Keratinocyte (primary cell): ENCODE measurements around the gene BRD7. TPM values are rescaled to one million over a fixed set of nuclear protein-coding genes. Genes with fewer than 3 reads are reported as not detected.

Experiments used
- DNase-seq: peaks from one replicate; pipeline ENCODE4 v3.0.0-alpha.2; 2011; ENCODE audit warnings: low read depth, missing footprints, low spot score
- FAIRE-seq: peaks from 2 replicates; lab custom pipeline; 2011; peaks lifted over from hg19 to GRCh38; lab: Jason Lieb, UNC
- H2AFZ ChIP-seq: 2 replicates; pipeline ENCODE4 v1.6.0; 2012; ENCODE audit warnings: low read length, control low read depth, inconsistent platforms; ENCODE audit not compliant: control insufficient read depth
- H3K27ac ChIP-seq: 2 replicates; pipeline ENCODE4 v1.5.1; 2011; ENCODE audit warnings: low read length; ENCODE audit not compliant: control insufficient read depth, insufficient read depth
- H3K27me3 ChIP-seq: 3 replicates; pipeline ENCODE4 v1.6.0; 2011; ENCODE audit warnings: low read length; ENCODE audit not compliant: control insufficient read depth, insufficient read depth; ENCODE audit errors: extremely low read depth
- H3K36me3 ChIP-seq, 2 experiments: 2 replicates in 1 of 2; 3 replicates in 1 of 2; pipeline ENCODE4 v1.5.1; 2011; ENCODE audit warnings: low read length in 2 of 2, mild to moderate bottlenecking in 1 of 2; ENCODE audit not compliant: control insufficient read depth in 2 of 2, insufficient read depth in 2 of 2; ENCODE audit errors: extremely low read depth in 1 of 2
- H3K4me1 ChIP-seq: 3 replicates; pipeline ENCODE4 v1.5.1; 2011; ENCODE audit warnings: low read length; ENCODE audit not compliant: control insufficient read depth, insufficient read depth; ENCODE audit errors: extremely low read depth
- H3K4me2 ChIP-seq: 3 replicates; pipeline ENCODE4 v1.6.0; 2011; ENCODE audit warnings: low read depth, low read length; ENCODE audit not compliant: control insufficient read depth, insufficient read depth; ENCODE audit errors: extremely low read depth
- H3K4me3 ChIP-seq, 3 experiments: fragments of 200-600 bp in 1 of 3; sonication (generic) in 1 of 3; 2 replicates in 2 of 3; 3 replicates in 1 of 3; pipeline ENCODE4 v1.5.1; 2011 to 2016; ENCODE audit warnings: low read length in 3 of 3, mild to moderate bottlenecking in 3 of 3, control low read depth in 2 of 3, inconsistent platforms in 1 of 3, low read depth in 1 of 3, mixed read lengths in 1 of 3, mixed run types in 1 of 3, moderate library complexity in 1 of 3; ENCODE audit not compliant: control insufficient read depth in 2 of 3, insufficient read depth in 2 of 3; ENCODE audit errors: extremely low read depth in 1 of 3
- H3K79me2 ChIP-seq: 2 replicates; pipeline ENCODE4 v1.6.0; 2012; ENCODE audit warnings: low read length; ENCODE audit not compliant: control insufficient read depth, insufficient read depth
- H3K9ac ChIP-seq: 3 replicates; pipeline ENCODE4 v1.6.0; 2011; ENCODE audit warnings: low read length; ENCODE audit not compliant: control insufficient read depth, insufficient read depth; ENCODE audit errors: extremely low read depth
- H3K9me1 ChIP-seq: 3 replicates; pipeline ENCODE4 v1.6.0; 2011; ENCODE audit warnings: low read length; ENCODE audit not compliant: control insufficient read depth, insufficient read depth; ENCODE audit errors: extremely low read depth
- H3K9me3 ChIP-seq: 2 replicates; pipeline ENCODE4 v1.5.1; 2012; ENCODE audit warnings: low read depth, low read length; ENCODE audit not compliant: control insufficient read depth
- H4K20me1 ChIP-seq: 3 replicates; pipeline ENCODE4 v1.6.0; 2011; ENCODE audit warnings: low read length; ENCODE audit not compliant: control insufficient read depth, insufficient read depth; ENCODE audit errors: extremely low read depth
- EZH2 ChIP-seq: IDR thresholded peaks from one replicate; pipeline ENCODE4 v1.6.1; 2012; ENCODE audit warnings: inconsistent platforms, mild to moderate bottlenecking, low read length, moderate library complexity
- dilution Hi-C: fragments of 300-500 bp; cut with MboI; formaldehyde crosslinking; loops from one replicate; pipeline ENCODE4 v1.7.0; 2020; ENCODE audit warnings: low sequenced_read_pairs; ENCODE audit not compliant: extremely low pct_ligation_motif_present
- polyA plus RNA-seq, 5 experiments: library from polyadenylated mRNA; depleted of rRNA in 3 of 5; stranded (reverse) in 3 of 5; stranded (forward) in 1 of 5; unstranded in 1 of 5; fragments of >200 nt; gene quantifications; 1 replicate in 1 of 5; 2 replicates in 3 of 5; 3 replicates in 1 of 5; pipeline versions ENCODE4 v1.2.1 to v1.2.3, GENCODE V29; 2011 to 2012; ENCODE audit warnings: missing spikeins in 2 of 5, low read depth in 1 of 5, low replicate concordance in 1 of 5
- TF ChIP-seq, protein P1 (sequence below), 3 experiments: IDR thresholded peaks in 1 of 3; conservative IDR thresholded peaks in 1 of 3; optimal IDR thresholded peaks in 1 of 3; 2 replicates in 2 of 3; 3 replicates in 1 of 3; pipeline versions ENCODE3 to v1.5.1; 2011; ENCODE audit warnings: low read length in 3 of 3, mild to moderate bottlenecking in 3 of 3, moderate library complexity in 2 of 3, control low read depth in 1 of 3, inconsistent platforms in 1 of 3; ENCODE audit not compliant: insufficient read depth in 2 of 3; ENCODE audit errors: extremely low read depth in 1 of 3

BRD7 gene
- polyA plus RNA-seq, 1 donor (not counting 4 experiments of a cell fraction or from before 2014, with no cell fraction given): 66.6 TPM

DNA sequence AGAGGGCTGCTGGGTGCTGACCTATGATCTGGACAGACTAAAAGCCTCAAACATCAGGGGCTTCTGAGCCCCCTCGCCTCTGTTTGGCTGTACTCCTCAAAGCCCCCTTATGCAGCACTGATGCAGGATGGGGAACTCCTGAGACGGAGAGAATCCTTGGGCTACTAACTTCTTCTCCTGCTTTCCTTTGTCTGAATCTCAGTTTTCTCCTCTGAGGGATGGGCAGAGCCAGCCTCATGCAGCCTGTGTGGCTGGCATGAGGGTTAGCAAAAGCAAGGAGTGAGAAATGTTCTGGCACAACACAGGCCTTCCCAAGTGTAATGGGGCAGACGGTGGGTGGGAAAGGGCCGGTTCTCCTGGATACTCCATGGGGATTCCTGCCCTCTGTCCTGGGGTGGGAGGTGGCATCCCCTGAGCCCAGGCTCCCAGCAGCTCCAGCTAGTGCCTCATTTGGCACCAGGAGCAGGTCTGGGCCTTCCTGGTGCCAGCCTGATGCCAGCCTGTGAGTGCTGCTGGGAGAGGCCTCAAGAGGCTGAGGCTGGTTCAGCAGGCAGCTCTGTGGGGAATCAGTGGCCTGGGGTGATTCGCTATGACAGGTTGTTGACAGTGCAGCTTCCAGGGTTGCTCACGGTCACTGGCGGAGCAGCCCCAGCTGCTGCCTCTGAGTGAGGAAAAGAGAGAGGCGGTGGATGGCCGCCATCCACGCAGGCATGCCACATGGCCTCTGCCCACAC is 4.0 kb upstream of the BRD7 start:
- H3K4me2 ChIP-seq: no peak overlapping the region
- DNase-seq: no peak
- no peak overlapping the region for H2AFZ ChIP-seq
- H3K36me3 ChIP-seq: no peaks in the 10 kb centered on the region
- no peaks in the 10 kb centered on the region for H4K20me1 ChIP-seq
- H3K9me1 ChIP-seq: no peaks in the 10 kb centered on the region
- H3K4me1 ChIP-seq: no peaks in the 10 kb centered on the region
- no peak overlapping the region for H3K4me3 ChIP-seq
- H3K9ac ChIP-seq: no peak overlapping the region
- TF ChIP-seq EZH2: no peak
- TF ChIP-seq, protein P1, sequence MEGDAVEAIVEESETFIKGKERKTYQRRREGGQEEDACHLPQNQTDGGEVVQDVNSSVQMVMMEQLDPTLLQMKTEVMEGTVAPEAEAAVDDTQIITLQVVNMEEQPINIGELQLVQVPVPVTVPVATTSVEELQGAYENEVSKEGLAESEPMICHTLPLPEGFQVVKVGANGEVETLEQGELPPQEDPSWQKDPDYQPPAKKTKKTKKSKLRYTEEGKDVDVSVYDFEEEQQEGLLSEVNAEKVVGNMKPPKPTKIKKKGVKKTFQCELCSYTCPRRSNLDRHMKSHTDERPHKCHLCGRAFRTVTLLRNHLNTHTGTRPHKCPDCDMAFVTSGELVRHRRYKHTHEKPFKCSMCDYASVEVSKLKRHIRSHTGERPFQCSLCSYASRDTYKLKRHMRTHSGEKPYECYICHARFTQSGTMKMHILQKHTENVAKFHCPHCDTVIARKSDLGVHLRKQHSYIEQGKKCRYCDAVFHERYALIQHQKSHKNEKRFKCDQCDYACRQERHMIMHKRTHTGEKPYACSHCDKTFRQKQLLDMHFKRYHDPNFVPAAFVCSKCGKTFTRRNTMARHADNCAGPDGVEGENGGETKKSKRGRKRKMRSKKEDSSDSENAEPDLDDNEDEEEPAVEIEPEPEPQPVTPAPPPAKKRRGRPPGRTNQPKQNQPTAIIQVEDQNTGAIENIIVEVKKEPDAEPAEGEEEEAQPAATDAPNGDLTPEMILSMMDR (optimal IDR thresholded peaks at IDR 0.05 in 1 of 3, IDR thresholded peaks at IDR 0.05 in 1 of 3, conservative IDR thresholded peaks at IDR 0.05 in 1 of 3; ENCODE audit: extremely low read depth in 1 of 3, insufficient read depth in 2 of 3, low read length in 3 of 3): no peak
- no peaks in the 10 kb centered on the region for H3K27me3 ChIP-seq
- peaks cover 6% of the 10 kb centered on the region for H3K79me2 ChIP-seq
- dilution Hi-C loops: no loop called here
- H3K27ac ChIP-seq: no peak overlapping the region
- H3K9me3 ChIP-seq: no peaks in the 10 kb centered on the region
- FAIRE-seq: no peak

GRCh38 chr16:50371936-50372595 is 3.3 kb upstream of the BRD7 start:
- FAIRE-seq: no peak
- H2AFZ ChIP-seq: no peak overlapping the region
- no peaks in the 10 kb centered on the region for H4K20me1 ChIP-seq
- peaks cover 13% of the 10 kb centered on the region for H3K79me2 ChIP-seq
- H3K27ac ChIP-seq: no peak overlapping the region
- peaks cover 6% of the 10 kb centered on the region for H3K4me1 ChIP-seq
- no peak overlapping the region for H3K4me2 ChIP-seq
- no peak overlapping the region for H3K4me3 ChIP-seq
- no peaks in the 10 kb centered on the region for H3K9me1 ChIP-seq
- no peaks in the 10 kb centered on the region for H3K9me3 ChIP-seq
- dilution Hi-C loops: no loop called here
- TF ChIP-seq, protein P1 (optimal IDR thresholded peaks at IDR 0.05 in 1 of 3, IDR thresholded peaks at IDR 0.05 in 1 of 3, conservative IDR thresholded peaks at IDR 0.05 in 1 of 3; ENCODE audit: extremely low read depth in 1 of 3, insufficient read depth in 2 of 3, low read length in 3 of 3): peak in 1 of 3 experiments; percentile 34
- no peak for TF ChIP-seq EZH2
- no peaks in the 10 kb centered on the region for H3K27me3 ChIP-seq
- H3K9ac ChIP-seq: no peak overlapping the region
- DNase-seq: no peak
- no peaks in the 10 kb centered on the region for H3K36me3 ChIP-seq
